ENCODE results near the gene IGSF8. TPM values are rescaled to one million over a fixed set of nuclear protein-coding genes. Genes with fewer than 3 reads are reported as not detected.

Gene IGSF8
- polyA plus RNA-seq, 2 of the 4 experiments (the other 2 are of a cell fraction), result 7.3 to 7.8 TPM

DNA sequence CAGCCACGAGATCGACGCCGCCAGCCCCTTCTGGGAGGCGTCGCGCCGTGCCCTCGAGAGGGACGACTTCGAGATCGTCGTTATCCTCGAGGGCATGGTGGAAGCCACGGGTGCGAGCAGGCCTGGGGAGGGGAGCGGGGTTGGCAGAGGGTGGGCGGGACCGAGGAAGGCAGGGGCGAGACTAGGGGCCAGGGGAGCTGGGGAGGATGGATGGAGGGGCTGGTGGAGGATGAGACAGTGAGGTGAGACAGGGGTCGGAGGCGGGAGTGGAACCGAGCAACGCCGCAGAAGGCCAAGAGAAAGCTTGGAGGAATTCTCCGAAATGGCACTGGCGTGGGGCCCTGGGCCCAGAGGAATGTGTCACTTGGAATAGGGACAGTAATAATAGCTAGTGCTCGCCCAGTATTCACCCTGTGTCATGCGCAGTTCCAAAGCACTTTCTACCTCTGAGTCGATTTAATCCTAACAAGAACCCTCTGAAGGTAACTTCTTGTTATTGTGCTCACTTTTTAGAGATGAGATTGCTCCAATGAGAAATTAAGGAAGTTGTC, 13.6 kb downstream of the IGSF8 start:
- Histone ChIP-seq H3K9me3 (no peaks in the 10 kb centered on the region), H3K27ac (no peak overlapping the region), H3K4me1 (0 out of 3 replicates have a peak, but pooled peaks cover 2% of the 10 kb centered on the region), H3K4me3 (no peak overlapping the region), H3K4me2 (no peak overlapping the region; the same call in 2 of the 3 replicates)
- DNase-seq (ENCODE audit: low read depth in 1 of 2, low spot score in 1 of 2) (no peak), ATAC-seq (no peak), FAIRE-seq (no peak)
- WGBS (ENCODE audit: missing lambda C conversion rate), result 79% methylated on average over 12 of the region's 30 CpGs
- TF ChIP-seq SMC3 (IDR thresholded peaks at IDR 0.05), result no peak
- TF ChIP-seq JUNB (IDR thresholded peaks at IDR 0.05), result no peak
- no peak for TF ChIP-seq NPAS2 (CRISPR knock-in tag; IDR thresholded peaks at IDR 0.05; ENCODE audit: borderline replicate concordance)
- no peak for TF ChIP-seq PHF8 (IDR thresholded peaks at IDR 0.05; ENCODE audit: borderline replicate concordance, low read depth)
- no peak for TF ChIP-seq EHF (CRISPR knock-in tag; IDR thresholded peaks at IDR 0.05)
- TF ChIP-seq, protein P1, sequence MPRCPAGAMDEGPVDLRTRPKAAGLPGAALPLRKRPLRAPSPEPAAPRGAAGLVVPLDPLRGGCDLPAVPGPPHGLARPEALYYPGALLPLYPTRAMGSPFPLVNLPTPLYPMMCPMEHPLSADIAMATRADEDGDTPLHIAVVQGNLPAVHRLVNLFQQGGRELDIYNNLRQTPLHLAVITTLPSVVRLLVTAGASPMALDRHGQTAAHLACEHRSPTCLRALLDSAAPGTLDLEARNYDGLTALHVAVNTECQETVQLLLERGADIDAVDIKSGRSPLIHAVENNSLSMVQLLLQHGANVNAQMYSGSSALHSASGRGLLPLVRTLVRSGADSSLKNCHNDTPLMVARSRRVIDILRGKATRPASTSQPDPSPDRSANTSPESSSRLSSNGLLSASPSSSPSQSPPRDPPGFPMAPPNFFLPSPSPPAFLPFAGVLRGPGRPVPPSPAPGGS (IDR thresholded peaks at IDR 0.05), result no peak
- ChIA-PET POLR2A (no interaction called here), CTCF (interaction anchor here (0.5 to 16.8 kb wide), 49 partner anchors 11 to 925 kb away, joined by 3 to 409 read pairs (median 5); partner anchors contain the start of genes FCRL6, IGSF8, KCNJ10 and PIGM)

DNA sequence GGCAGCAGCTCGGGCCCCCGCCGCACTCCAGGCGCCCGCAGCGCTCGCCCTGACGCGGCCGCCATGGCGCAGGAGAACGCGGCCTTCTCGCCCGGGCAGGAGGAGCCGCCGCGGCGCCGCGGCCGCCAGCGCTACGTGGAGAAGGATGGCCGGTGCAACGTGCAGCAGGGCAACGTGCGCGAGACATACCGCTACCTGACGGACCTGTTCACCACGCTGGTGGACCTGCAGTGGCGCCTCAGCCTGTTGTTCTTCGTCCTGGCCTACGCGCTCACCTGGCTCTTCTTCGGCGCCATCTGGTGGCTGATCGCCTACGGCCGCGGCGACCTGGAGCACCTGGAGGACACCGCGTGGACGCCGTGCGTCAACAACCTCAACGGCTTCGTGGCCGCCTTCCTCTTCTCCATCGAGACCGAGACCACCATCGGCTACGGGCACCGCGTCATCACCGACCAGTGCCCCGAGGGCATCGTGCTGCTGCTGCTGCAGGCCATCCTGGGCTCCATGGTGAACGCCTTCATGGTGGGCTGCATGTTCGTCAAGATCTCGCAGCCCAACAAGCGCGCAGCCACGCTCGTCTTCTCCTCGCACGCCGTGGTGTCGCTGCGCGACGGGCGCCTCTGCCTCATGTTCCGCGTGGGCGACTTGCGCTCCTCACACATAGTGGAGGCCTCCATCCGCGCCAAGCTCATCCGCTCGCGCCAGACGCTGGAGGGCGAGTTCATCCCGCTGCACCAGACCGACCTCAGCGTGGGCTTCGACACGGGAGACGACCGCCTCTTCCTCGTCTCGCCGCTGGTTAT, 14.2 kb downstream of the IGSF8 start:
- H3K4me2 ChIP-seq, result peak overlapping the region; percentile 89
- FAIRE-seq, result no peak

More for the DNA sequence above, 14.2 kb downstream of the IGSF8 start:
- H3K4me3 ChIP-seq, result peak overlapping the region; percentile 44
- TF ChIP-seq SMC3 (IDR thresholded peaks at IDR 0.05), result peak; percentile 84
- TF ChIP-seq KDM5A (IDR thresholded peaks at IDR 0.05), result no peak
- TF ChIP-seq, protein P2, sequence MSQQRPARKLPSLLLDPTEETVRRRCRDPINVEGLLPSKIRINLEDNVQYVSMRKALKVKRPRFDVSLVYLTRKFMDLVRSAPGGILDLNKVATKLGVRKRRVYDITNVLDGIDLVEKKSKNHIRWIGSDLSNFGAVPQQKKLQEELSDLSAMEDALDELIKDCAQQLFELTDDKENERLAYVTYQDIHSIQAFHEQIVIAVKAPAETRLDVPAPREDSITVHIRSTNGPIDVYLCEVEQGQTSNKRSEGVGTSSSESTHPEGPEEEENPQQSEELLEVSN (IDR thresholded peaks at IDR 0.05; ENCODE audit: borderline replicate concordance, low read depth), result peak; percentile 81
- no peak for TF ChIP-seq CHD2 (IDR thresholded peaks at IDR 0.05; ENCODE audit: low read length, partially characterized antibody)
- TF ChIP-seq, protein P3, sequence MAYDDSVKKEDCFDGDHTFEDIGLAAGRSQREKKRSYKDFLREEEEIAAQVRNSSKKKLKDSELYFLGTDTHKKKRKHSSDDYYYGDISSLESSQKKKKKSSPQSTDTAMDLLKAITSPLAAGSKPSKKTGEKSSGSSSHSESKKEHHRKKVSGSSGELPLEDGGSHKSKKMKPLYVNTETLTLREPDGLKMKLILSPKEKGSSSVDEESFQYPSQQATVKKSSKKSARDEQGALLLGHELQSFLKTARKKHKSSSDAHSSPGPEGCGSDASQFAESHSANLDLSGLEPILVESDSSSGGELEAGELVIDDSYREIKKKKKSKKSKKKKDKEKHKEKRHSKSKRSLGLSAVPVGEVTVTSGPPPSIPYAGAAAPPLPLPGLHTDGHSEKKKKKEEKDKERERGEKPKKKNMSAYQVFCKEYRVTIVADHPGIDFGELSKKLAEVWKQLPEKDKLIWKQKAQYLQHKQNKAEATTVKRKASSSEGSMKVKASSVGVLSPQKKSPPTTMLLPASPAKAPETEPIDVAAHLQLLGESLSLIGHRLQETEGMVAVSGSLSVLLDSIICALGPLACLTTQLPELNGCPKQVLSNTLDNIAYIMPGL (CRISPR knock-in tag; IDR thresholded peaks at IDR 0.05; ENCODE audit: borderline replicate concordance), result no peak
- TF ChIP-seq, protein P4, sequence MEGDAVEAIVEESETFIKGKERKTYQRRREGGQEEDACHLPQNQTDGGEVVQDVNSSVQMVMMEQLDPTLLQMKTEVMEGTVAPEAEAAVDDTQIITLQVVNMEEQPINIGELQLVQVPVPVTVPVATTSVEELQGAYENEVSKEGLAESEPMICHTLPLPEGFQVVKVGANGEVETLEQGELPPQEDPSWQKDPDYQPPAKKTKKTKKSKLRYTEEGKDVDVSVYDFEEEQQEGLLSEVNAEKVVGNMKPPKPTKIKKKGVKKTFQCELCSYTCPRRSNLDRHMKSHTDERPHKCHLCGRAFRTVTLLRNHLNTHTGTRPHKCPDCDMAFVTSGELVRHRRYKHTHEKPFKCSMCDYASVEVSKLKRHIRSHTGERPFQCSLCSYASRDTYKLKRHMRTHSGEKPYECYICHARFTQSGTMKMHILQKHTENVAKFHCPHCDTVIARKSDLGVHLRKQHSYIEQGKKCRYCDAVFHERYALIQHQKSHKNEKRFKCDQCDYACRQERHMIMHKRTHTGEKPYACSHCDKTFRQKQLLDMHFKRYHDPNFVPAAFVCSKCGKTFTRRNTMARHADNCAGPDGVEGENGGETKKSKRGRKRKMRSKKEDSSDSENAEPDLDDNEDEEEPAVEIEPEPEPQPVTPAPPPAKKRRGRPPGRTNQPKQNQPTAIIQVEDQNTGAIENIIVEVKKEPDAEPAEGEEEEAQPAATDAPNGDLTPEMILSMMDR (IDR thresholded peaks at IDR 0.05), result peak; percentile 87
- TF ChIP-seq RAD21 (conservative IDR thresholded peaks at IDR 0.05 in 1 of 2, IDR thresholded peaks at IDR 0.05 in 1 of 2), result peak; percentile 57 to 68
- TF ChIP-seq HEYL (CRISPR knock-in tag; IDR thresholded peaks at IDR 0.05), result no peak
- TF ChIP-seq TFCP2L1 (CRISPR knock-in tag; IDR thresholded peaks at IDR 0.05), result no peak
- TF ChIP-seq, protein P5, sequence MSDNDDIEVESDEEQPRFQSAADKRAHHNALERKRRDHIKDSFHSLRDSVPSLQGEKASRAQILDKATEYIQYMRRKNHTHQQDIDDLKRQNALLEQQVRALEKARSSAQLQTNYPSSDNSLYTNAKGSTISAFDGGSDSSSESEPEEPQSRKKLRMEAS (IDR thresholded peaks at IDR 0.05), result peak; percentile 95
- TF ChIP-seq RFX5 (IDR thresholded peaks at IDR 0.05), result no peak
- TF ChIP-seq POLR2A (IDR thresholded peaks at IDR 0.05; ENCODE audit: low read length), result no peak
- TF ChIP-seq JUNB (IDR thresholded peaks at IDR 0.05), result no peak
- TF ChIP-seq, protein P6, sequence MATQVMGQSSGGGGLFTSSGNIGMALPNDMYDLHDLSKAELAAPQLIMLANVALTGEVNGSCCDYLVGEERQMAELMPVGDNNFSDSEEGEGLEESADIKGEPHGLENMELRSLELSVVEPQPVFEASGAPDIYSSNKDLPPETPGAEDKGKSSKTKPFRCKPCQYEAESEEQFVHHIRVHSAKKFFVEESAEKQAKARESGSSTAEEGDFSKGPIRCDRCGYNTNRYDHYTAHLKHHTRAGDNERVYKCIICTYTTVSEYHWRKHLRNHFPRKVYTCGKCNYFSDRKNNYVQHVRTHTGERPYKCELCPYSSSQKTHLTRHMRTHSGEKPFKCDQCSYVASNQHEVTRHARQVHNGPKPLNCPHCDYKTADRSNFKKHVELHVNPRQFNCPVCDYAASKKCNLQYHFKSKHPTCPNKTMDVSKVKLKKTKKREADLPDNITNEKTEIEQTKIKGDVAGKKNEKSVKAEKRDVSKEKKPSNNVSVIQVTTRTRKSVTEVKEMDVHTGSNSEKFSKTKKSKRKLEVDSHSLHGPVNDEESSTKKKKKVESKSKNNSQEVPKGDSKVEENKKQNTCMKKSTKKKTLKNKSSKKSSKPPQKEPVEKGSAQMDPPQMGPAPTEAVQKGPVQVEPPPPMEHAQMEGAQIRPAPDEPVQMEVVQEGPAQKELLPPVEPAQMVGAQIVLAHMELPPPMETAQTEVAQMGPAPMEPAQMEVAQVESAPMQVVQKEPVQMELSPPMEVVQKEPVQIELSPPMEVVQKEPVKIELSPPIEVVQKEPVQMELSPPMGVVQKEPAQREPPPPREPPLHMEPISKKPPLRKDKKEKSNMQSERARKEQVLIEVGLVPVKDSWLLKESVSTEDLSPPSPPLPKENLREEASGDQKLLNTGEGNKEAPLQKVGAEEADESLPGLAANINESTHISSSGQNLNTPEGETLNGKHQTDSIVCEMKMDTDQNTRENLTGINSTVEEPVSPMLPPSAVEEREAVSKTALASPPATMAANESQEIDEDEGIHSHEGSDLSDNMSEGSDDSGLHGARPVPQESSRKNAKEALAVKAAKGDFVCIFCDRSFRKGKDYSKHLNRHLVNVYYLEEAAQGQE (IDR thresholded peaks at IDR 0.05), result no peak
- TF ChIP-seq ZNF302 (CRISPR knock-in tag; IDR thresholded peaks at IDR 0.05), result no peak
- WGBS (ENCODE audit: missing lambda C conversion rate), result 35% methylated on average over 13 of the region's 96 CpGs
- ATAC-seq, result peak; percentile 75 to 86
- POLR2A ChIA-PET, result no interaction called here
- 0 out of 3 replicates have a peak, but pooled peaks cover 2% of the 10 kb centered on the region for H3K4me1 ChIP-seq
- peak overlapping the region; percentile 39 to 56; a peak in 3 of 6 replicates for H3K27ac ChIP-seq
- peak; percentile 76 to 77 for DNase-seq (ENCODE audit: low read depth in 1 of 2, low spot score in 1 of 2)
- H3K9me3 ChIP-seq, result no peaks in the 10 kb centered on the region
- CTCF ChIA-PET, result interaction anchor here (0.5 to 16.8 kb wide), 38 partner anchors 9 to 924 kb away, joined by 3 to 409 read pairs (median 6); partner anchors contain the start of genes IGSF8, KCNJ10 and PIGM

All from A549 (cell line).